Activated gamma-delta T cell (primary cell): Measurements from ENCODE around the gene NMNAT1.
A peak's percentile ranks its signal among the peaks of the same experiment; 100 is the strongest.
"Not testable (repeated sequence)": the region's sequence is repeated elsewhere in the genome, so short reads cannot be mapped to it uniquely, and the experiment has no call there.

Source experiments
- DNase-seq: peaks from one replicate; lab custom pipeline; 2025; lab: John Stamatoyannopoulos, UW
- total RNA-seq, 2 donors: gene quantifications; one replicate each; lab custom pipeline; 2026; lab: John Stamatoyannopoulos, UW

Gene NMNAT1
- total RNA-seq: 10.3 to 10.4 reads per million in 2 donors

DNA sequence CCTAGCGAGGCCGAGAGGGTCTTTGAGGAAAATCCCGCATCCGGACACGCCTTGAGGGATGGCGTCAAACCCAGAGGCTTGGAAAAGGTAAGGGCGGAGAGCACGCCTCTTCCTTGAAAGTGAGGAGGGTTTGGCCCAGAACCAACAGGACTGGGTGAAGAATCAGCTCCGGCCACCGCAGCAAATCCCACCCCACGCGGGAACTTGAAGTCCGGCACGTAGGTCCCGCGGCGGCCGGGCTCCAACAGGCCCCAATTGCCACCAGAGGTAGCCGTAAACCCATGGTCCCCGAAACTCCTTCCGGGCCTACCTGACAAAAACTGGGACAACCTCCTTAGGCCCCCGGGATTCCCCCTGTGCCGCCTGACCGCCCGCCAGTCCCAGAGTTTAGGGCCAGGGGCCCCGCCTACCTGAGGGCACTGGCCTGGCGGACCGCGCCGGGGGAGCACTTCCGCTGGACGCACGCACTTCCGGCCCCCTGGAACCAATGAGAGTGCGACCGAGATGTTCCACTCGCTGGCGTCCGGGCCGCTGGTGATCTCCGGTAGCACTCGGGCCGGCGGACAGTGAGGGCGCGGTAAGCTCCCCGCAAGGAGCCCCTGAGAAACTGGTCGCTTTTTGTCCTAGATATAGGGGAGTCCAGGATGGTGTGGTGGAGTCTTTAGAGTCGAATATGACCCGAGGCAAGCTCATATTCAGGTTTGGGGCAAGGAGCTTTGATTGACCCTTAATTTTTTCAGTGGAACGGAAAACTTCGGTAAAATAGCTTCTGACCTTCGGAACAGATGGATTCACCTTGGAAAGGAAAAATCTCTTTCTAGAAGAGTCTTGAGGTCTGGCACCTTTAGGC is at the start of gene NMNAT1, which contains the start of gene LZIC:
Gene NMNAT1, plus strand, starts transcription at position 537 of the 850 bp plus-strand sequence. CDS start 28,599 bp downstream, outside the sequence.
Gene LZIC, minus strand, starts transcription at position 453 of the 850 bp plus-strand sequence. CDS start 6,772 bp downstream, outside the sequence.
- peak; percentile 82 for DNase-seq

DNA sequence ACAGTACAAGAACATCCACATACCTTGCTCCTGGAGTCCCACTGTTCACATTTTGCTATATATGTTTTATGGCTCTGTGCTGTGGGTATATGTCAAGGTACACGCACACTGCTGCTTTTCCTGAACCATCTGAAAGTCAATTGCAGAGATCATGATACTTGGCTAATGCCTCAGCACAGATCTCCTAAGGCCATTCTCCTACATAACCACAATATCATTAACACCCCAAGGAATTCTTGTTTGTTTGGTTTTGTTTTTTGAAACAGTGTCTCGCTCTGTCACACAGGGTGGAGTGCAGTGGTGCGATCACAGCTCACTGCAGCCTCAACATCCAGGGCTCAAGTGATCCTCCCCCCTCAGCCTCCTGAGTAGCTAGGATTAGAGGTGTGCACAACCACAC is 49.2 kb upstream of the NMNAT1 start:
- DNase-seq: no peak

DNA sequence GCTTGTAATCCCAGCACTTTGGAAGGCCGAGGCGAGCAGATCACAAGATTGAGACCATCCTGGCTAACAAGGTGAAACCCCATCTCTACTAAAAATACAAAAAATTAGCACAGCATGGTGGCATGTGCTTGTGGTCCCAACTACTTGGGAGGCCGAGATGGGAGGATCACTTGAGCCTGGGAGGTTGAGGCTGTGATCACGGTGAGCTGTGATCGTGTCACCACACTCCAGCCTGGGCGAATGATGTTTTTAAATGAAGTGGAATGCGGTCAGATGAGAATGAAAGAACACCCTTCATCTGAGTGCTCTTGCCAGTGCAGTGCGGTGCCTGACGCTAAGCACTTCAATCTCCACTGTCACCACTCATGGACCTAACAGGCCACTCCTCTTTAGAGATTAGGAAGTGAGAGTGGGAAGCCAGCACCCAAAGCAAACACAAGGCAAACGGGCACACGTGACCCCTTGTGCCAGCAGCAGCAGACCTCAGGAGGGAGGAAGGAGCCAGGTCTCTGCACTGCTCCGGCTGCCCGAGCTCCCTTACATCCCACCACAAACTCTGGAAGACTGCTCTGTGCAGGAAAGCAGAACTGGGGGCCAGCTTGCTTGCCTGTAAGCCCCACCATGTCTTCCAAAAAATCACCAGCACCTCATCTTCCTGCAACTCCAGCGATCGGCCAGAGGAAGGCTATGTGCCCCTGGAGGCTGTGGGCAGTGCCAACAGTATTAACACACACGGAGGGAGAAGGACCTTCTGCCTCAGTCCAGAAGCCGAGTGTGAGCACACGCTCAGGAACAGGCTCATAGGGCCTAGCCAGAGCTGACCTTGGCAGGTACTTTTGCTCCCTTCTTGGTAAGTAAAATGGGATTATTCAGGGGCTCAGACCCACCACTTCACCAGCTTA is 42.9 kb upstream of the NMNAT1 start:
- no peak for DNase-seq

GRCh38 chr1:9901148-9902059 is 41.9 kb upstream of the NMNAT1 start:
- no peak for DNase-seq

DNA sequence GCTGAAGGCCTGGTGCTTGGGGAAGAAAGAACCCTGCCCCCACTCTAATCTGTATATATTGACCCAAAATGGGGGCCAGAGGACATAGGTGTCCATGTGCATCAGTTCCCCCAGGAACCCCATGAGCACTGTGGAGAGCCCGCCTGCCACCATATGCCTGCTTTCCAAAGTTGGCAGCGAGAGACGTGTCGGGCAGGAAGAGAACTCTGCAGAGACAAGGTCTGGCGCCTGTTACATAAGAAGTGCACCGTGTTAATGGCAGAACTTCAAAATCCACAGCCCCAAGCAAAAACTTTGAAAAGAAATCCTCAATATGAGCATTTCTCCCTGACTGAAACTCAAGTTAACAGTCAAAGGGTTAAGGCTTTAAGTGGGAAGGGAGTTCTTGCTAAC is 41.2 kb upstream of the NMNAT1 start:
- no peak for DNase-seq

- DNase-seq: no peak
Observed at GRCh38 chr1:9903801-9904527, 39.3 kb upstream of the NMNAT1 start.

DNA sequence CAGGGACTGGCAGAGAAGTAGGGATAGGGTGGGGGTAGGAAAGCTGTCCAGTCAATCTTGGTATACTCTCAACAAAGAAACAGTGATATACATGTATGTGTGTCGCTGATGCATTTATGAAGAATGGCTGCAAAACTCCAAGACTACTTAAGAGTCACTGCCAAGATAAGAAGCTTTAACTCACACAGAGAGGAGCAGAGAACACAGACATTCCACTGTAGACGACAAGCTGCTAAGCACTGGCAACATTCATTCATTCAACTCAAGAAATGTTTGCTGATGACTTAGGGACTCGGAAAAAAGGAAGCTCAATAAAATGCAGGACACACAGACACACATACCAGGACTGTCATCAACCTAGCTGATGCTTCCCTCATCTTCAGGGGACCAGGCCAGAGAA is 38.7 kb upstream of the NMNAT1 start:
- DNase-seq: no peak

- DNase-seq: no peak
Observed at GRCh38 chr1:9905010-9905409, 38.3 kb upstream of the NMNAT1 start.

DNA sequence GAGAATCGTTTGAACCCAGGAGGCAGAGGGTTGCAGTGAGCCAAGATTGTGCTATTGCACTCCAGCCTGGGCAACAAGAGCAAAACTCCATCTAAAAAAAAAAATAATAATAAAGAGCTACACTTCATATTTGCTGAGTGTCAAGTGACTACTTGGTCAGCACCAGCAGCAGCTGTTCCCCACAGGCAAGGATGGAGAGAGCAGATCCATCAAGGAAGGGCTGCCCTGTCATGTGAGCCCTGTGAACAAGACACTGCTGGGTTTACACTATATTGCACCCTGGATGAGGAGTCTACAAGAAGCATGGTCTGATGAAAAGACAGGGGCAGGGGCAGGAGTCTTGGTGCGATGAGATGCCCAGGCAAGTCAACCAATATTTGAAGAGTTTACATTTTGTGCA is 36.8 kb upstream of the NMNAT1 start:
- no peak for DNase-seq

DNA sequence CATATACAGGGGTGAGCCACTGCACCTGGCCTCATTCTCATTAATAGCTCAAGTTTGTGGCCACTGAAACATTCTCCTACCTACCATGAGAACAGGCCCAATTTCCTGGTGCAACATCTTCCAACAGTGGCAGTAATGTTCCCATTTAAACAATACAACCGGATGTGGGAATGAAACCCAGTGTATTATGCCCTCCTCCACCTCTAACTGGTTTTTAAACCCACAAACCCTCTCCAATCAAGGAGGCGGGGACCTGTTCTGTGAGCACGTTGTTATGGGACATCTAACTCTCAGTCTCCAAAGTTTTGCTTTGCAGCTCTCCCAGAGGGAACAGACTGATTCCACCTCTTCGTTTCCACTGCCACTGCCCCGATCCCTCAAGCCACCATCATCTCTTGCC is 35.8 kb upstream of the NMNAT1 start:
- DNase-seq: no peak

DNA sequence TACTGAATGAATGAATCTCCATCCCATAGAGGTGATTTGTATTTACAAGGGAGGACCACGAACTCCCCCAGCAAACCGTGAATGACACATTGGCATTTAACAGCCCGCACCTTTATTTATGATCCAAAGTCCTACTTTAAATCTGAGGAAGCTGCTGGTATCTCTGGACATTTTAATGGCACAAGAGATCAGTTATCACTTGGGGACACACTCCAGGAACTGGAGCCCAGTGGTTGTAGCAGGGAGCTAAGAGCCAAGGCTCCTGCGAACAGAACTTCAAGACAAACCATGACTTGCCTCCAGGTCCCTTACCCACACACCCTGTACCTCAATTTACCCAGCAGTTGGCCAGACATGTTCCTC is 34.4 kb upstream of the NMNAT1 start:
- no peak for DNase-seq

GRCh38 chr1:9909234-9910046 is 33.8 kb upstream of the NMNAT1 start:
- DNase-seq: no peak

- DNase-seq: no peak
Observed at GRCh38 chr1:9910076-9910422, 33.2 kb upstream of the NMNAT1 start, which contains the start of gene CTNNBIP1. Gene CTNNBIP1 (minus strand): TSS chr1:9910269. CDS start chr1:9872064, 38,205 bp downstream.

- peak; percentile 100 for DNase-seq
Observed at GRCh38 chr1:9910423-9911178, 32.7 kb upstream of the NMNAT1 start.

GRCh38 chr1:9912264-9912936 is 30.9 kb upstream of the NMNAT1 start:
- DNase-seq: no peak

GRCh38 chr1:9914610-9914937 is 28.7 kb upstream of the NMNAT1 start:
- no peak for DNase-seq

- DNase-seq: no peak
Observed at GRCh38 chr1:9916452-9916851, 26.8 kb upstream of the NMNAT1 start.

- not testable (repeated sequence) for DNase-seq
Observed at GRCh38 chr1:9917495-9917894, 25.8 kb upstream of the NMNAT1 start.

DNA sequence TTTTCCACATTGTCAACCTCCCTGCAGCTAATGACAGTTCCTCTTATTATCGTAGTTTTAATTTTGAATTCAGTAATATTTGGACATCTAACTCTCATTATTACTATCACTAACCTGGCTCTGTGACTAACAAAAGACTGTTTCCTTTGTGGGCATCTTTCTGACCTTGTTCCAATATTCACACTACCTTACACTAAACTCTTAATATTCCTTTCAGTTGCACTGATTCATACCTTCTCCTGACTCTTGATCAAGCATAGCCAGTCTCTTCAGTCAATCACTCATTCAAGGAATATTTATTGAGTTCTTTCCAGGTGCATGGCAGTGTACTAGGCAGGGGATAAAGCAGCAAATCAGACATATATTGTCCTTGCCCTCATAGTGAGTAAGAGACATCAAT is 25.4 kb upstream of the NMNAT1 start:
- no peak for DNase-seq
